NCI-H2227 treated with DMSO at 0.1 percent for 48 hours (cell line): ENCODE measurements around the gene C2orf68.
"Not testable (repeated sequence)": the region's sequence is repeated elsewhere in the genome, so short reads cannot be mapped to it uniquely, and the experiment has no call there.

Source experiments
- DNase-seq: peaks from one replicate; lab custom pipeline; 2025; lab: John Stamatoyannopoulos, UW

The C2orf68 gene

DNA sequence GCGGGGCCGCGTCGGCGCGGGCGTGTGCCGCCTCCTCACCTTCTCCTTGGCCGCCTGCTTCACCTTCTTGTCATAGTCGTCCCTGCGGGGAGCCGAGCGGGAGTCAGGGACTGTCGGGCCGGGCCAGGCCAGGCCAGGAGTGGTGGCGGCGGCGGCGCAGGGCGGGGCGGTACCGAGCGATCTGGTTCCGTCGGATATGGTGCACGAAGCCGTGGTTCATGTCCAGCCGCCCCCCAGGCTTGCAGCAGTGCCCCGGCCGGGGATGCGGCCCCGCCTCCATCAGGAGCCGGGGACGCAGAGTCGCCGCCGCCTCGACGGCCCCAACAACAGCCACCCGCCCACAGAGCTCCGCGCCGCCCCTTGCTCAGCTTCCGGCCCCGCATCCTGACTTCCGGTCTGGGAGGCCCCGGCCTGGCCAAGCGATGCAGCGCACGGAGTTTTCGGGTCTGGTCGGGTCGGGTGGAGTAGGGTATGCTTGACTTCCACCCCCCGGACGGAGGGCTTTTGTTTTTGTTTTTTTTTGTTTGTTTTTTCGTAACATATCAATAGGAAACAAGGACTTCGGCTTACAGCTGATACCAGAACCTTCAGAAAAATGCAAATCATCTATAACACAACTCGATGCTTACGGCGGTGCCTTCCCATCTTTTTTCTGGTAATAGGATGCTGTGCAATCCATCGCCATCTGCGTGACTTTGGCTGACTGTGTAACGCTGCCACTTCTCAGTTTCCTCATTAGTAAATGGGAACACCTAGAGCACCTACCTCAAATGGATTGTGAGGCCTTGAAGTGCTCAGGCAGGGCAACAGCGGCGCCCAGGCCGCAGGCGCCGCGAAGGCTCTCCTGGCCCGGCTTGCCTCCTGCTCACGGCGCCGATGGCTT is at the start of gene C2orf68:
TSS of gene C2orf68 (minus strand) at position 362 of the 883 bp plus-strand sequence. CDS start at position 280, 82 bp downstream.
- peak; percentile 87 for DNase-seq

- DNase-seq, result no peak
These were observed 49.4 kb upstream of the C2orf68 start for GRCh38 chr2:85661139-85661858.

GRCh38 chr2:85660725-85661124 is 48.9 kb upstream of the C2orf68 start:
- no peak for DNase-seq

DNA sequence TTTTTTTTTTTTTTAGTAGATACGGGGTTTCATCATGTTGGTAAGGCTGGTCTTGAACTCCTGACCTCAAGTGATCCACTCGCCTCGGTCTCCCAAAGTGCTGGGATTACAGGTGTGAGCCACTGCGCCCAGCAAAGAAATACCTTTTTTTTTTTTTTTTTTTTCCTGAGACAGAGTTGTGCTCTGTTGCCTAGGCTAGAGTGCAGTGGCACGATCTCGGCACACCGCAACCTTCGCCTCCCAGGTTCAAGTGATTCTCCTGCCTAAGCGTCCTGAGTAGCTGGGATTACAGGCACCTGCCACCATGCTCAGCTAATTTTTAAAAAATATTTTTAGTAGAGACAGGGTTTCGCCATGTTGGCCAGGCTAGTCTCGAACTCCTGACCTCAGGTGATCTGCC is 48.4 kb upstream of the C2orf68 start:
- not testable (repeated sequence) for DNase-seq

DNA sequence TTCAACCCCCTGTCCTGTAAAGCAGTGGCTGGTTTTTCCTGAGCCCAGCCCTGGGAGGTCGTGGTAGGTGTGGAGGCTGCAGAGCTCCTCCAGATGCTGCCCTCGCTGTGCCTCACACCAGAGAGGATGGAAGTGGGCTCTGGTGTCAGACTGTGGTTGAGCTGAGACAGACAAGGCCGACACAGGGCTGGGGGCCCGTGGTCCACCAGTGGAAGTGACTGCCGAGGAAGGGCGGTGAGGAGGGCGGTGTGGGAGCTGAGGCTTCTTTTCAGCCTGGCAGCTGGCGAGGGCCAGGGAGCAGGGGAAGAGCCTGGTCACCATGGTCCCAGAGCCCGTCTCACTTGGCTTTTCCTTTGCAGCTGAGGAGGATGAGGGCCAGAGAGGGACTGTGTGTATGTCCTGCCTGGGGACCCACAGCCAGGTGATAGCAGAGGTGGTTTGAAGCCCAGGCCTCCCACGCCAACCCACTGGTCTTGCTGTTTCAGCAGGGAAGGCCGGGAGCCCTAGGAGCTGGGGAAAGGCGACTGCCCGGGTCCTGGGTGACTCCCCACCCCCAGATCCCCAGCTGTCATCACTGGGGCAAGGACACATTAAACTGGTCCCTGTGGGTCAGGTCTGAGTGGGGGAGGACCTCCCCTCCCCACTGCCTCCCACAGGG is 47.6 kb upstream of the C2orf68 start:
- DNase-seq, result no peak

DNA sequence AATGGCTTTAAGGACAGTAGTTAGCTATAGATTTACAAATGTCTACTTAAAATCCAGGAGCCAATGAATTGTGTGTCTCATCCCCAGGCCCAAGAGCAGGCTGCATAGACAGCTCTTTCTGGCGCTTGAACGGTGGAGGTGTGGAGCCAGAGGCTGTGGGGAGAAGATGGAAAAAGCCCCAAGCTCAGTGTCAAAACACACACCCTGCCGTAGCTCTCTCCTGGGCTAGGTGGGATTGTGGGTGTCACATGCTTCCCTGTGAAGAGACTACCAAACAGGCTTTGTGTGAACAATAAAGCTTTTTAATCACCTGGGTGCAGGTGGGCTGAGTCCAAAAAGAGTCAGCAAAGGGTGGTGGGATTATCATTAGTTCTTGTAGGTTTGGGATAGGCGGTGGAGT is 45.5 kb upstream of the C2orf68 start:
- DNase-seq, result not testable (repeated sequence)

DNA sequence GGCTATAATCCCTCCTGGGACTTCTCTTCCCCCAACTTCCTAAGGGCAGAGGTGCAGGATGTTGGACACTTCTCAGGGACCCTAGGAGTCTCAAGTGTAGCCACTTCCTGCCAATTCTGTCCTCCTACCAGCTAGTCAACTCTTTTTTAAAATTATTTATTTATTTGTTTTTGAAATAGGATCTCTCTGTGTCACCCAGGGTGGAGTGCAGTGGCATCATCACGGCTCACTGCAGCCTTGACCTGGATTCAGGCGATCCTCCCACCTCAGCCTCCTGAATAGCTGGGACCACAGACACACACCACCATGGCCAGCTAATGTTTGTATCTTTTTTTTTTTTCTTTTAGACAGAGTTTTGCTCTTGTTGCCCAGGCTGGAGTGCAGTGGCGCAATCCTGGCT is 44.6 kb upstream of the C2orf68 start:
- no peak for DNase-seq

DNA sequence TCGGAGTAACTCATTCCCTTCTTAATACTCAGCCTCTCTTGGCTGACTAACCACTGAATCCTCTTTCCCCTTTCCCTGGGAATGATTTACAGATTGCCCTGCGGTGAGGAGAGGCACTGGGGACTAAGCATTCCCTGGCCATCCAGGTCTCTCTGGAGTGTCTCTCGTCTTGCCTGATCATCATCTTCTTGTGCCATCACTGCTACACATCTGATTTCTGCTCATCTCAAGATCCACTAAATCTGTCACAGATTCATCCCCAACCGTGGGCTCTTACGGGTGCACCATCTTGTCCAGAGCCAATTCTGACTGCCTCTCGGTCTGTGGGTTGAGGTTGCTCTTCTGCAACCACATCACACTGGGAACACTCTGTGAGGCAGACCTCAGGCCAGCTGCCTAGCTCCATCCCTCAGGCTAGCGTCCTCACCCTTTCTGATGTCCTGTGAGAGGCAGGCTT is 44.1 kb upstream of the C2orf68 start:
- no peak for DNase-seq

- DNase-seq, result no peak
These were observed 42.1 kb upstream of the C2orf68 start for GRCh38 chr2:85653996-85654395.

- no peak for DNase-seq
These were observed 40.2 kb upstream of the C2orf68 start for GRCh38 chr2:85652056-85652455.

- DNase-seq, result no peak
These were observed 39.2 kb upstream of the C2orf68 start for GRCh38 chr2:85651097-85651496.

DNA sequence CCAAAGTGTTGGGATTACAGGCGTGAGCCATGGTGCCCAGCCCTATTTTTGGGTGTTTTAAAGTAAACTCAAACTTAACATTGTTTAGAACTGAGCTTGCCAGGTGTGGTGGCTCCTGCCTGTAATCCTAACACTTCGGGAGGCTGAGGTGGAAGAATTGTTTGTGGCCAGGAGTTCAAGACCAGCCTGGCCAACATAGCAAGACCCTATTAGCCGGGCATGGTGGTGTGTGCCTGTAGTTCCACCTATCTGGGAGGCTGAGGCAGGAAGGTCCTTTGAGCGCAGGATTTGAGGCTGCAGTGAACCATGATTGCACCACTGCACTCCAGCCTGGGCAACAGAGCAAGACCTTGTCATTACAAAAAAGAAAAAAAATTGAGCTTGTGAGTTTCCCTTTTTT is 38.6 kb upstream of the C2orf68 start:
- DNase-seq, result no peak

GRCh38 chr2:85649201-85650190 is 37.6 kb upstream of the C2orf68 start:
- DNase-seq, result no peak

GRCh38 chr2:85648619-85649018 is 36.8 kb upstream of the C2orf68 start:
- DNase-seq, result no peak

DNA sequence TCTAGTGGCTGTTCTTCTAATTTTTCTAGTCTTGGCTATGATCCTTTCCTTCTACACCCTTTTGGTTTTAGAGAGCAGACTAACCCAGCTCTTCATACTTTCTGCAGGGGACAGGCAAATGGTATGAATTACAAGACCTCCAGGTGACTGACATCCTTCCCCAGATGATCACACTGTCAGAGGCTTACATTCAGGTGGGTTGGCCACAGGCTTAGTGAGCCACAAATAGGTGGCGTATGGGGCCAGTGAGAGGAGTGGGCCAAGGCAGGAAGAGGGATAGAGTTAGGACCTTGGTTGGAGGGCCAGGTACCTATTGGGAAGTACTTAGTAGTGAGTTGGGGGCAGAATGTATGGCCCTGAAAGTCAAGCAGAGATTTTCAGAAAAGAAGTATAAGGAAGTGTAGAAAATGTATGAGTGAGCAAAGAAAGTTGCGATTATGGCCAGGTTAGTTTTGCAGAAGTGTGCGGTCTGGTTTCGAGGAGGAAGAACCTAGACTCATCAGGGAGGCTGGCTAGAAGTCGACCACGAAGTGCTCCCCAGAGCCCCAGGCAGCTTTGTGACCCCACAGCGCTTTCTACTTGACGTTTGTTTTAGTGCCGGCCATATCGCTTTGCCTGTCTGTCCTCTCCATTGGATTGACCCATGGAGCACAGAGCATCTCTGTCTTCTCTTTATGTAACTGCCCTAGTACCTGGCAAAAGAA is 36.1 kb upstream of the C2orf68 start:
- DNase-seq, result no peak

- no peak for DNase-seq
These were observed 34.3 kb upstream of the C2orf68 start for GRCh38 chr2:85646166-85646565.

DNA sequence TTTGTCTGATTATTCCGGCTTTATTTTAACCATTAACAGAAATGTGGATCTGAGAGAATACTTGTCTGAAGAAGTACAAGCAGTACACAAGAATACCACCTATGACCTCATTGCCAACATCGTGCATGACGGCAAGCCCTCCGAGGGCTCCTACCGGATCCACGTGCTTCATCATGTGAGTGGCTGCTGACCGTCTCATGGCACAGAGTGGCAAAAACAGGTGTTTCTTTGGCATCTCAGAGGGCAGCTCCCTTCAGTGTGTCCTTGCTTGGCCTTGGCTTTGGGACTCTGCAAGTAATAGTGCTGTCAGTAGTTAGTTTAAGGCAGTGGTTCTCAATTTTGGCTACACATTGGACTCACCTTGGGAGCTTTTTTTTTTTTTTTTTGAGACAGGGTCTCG is 33.0 kb upstream of the C2orf68 start:
- no peak for DNase-seq

- no peak for DNase-seq
These were observed 30.9 kb upstream of the C2orf68 start for GRCh38 chr2:85642725-85643124.

- no peak for DNase-seq
These were observed 23.8 kb upstream of the C2orf68 start for GRCh38 chr2:85635636-85636035.

DNA sequence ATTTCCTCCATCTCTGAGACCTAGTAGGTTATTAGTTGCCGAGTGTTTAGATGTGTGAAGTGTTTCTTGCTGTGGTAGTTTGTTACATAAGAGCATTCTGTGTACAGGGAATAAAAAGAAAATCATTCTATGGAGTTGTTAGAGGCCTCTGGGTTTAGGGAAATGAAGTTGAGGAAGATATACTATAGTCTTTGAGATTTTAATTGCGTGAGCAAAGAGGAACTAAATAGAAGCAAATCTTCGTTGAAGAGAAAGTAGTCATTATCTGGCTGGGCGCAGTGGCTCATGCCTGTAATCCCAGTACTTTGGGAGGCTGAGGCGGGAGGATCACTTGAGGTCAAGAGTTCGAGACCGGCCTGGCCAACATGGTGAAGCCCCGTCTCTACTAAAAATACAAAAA is 23.1 kb upstream of the C2orf68 start:
- DNase-seq, result no peak

- DNase-seq, result no peak
These were observed 19.4 kb upstream of the C2orf68 start for GRCh38 chr2:85631316-85631715.
